IMR-90 (cell line): ENCODE data around the gene SHISAL1. TPM values are rescaled to one million over a fixed set of nuclear protein-coding genes. Genes with fewer than 3 reads are reported as not detected.

Experiments used
- ATAC-seq: fragments of 200-7000 bp; cut with Tn5 transposase; 2 replicates; pipeline ENCODE4 v1.9.1; 2020; ENCODE audit warnings: low read depth, mild to moderate bottlenecking, moderate library complexity
- BruUV-seq: library from RNA; stranded (reverse); fragments of 400-500 nt; replicated peaks from 2 replicates; lab custom pipeline; 2021; lab: Mats Ljungman, UMichigan
- CTCF ChIA-PET: fragments of 300-600 bp; formaldehyde crosslinking; extraction: SDS; loops from one replicate; lab custom pipeline; 2021; ENCODE audit warnings: antibody characterized with exemption; lab: Yijun Ruan, JAX
- POLR2A ChIA-PET: fragments of 300-600 bp; sonication (Branson Sonifier 250); formaldehyde crosslinking; loops from one replicate; lab custom pipeline; 2022; ENCODE audit warnings: antibody characterized with exemption; ENCODE audit not compliant: unreplicated experiment; lab: Charles Lee
- DNase-seq: peaks from one replicate; pipeline ENCODE4 v3.0.0; 2013
- H2AFZ ChIP-seq: replicated peaks from 2 replicates; pipeline ENCODE3; 2013; ENCODE audit warnings: low read length, mild to moderate bottlenecking; ENCODE audit not compliant: poor library complexity
- H2AK5ac ChIP-seq: 2 replicates; pipeline ENCODE4 v1.6.1; 2013; ENCODE audit warnings: low read depth, low read length, inconsistent platforms
- H2AK9ac ChIP-seq: replicated peaks from 2 replicates; pipeline ENCODE3; 2013; ENCODE audit warnings: mild to moderate bottlenecking, low read depth, low read length, moderate library complexity; ENCODE audit not compliant: poor library complexity
- H2BK120ac ChIP-seq: 2 replicates; pipeline ENCODE4 v1.6.1; 2013; ENCODE audit warnings: low read depth, low read length, inconsistent platforms
- H2BK15ac ChIP-seq: 3 replicates; pipeline ENCODE4 v1.6.1; 2013; ENCODE audit warnings: low read depth, low read length, inconsistent platforms
- H2BK20ac ChIP-seq: 2 replicates; pipeline ENCODE4 v1.6.1; 2013; ENCODE audit warnings: low read depth, mild to moderate bottlenecking, inconsistent platforms, low read length, moderate library complexity
- H2BK5ac ChIP-seq: 2 replicates; pipeline ENCODE4 v1.6.1; 2013; ENCODE audit warnings: mild to moderate bottlenecking, low read depth, low read length, inconsistent platforms; ENCODE audit not compliant: poor library complexity, severe bottlenecking
- H3K14ac ChIP-seq: replicated peaks from 2 replicates; pipeline ENCODE4 v1.6.1; 2013; ENCODE audit warnings: low read depth, low read length, inconsistent platforms
- H3K18ac ChIP-seq: 2 replicates; pipeline ENCODE4 v1.6.1; 2013; ENCODE audit warnings: low read depth, low read length, control low read depth
- H3K23ac ChIP-seq: 2 replicates; pipeline ENCODE4 v1.6.1; 2013; ENCODE audit warnings: low read depth, low read length, inconsistent platforms
- H3K27ac ChIP-seq: 2 replicates; pipeline ENCODE4 v1.5.1; 2013; ENCODE audit warnings: mild to moderate bottlenecking, control low read depth, low read length; ENCODE audit not compliant: insufficient read depth
- H3K27me3 ChIP-seq: 2 replicates; pipeline ENCODE4 v1.6.1; 2013; ENCODE audit warnings: low read length; ENCODE audit not compliant: control insufficient read depth, insufficient read depth
- H3K36me3 ChIP-seq: 2 replicates; pipeline ENCODE4 v1.6.1; 2013; ENCODE audit warnings: low read length, mixed read lengths; ENCODE audit not compliant: control insufficient read depth, insufficient read depth
- H3K4ac ChIP-seq: 2 replicates; pipeline ENCODE4 v1.6.1; 2013; ENCODE audit warnings: low read depth, low read length, inconsistent platforms
- H3K4me1 ChIP-seq: 2 replicates; pipeline ENCODE4 v1.6.1; 2013; ENCODE audit warnings: low read length, mixed read lengths; ENCODE audit not compliant: control insufficient read depth, insufficient read depth
- H3K4me2 ChIP-seq: 2 replicates; pipeline ENCODE4 v1.6.1; 2013; ENCODE audit warnings: low read depth, mild to moderate bottlenecking, control low read depth, low read length, moderate library complexity
- H3K4me3 ChIP-seq: 2 replicates; pipeline ENCODE4 v1.5.1; 2013; ENCODE audit warnings: low read depth, mild to moderate bottlenecking, control low read depth, low read length, moderate library complexity; ENCODE audit not compliant: insufficient read depth
- H3K56ac ChIP-seq: 2 replicates; pipeline ENCODE4 v1.6.1; 2013; ENCODE audit warnings: low read length, inconsistent platforms; ENCODE audit not compliant: insufficient read depth; ENCODE audit errors: extremely low read depth
- H3K79me1 ChIP-seq, 2 experiments: 2 replicates each; pipeline ENCODE4 v1.6.1; 2013; ENCODE audit warnings: low read length in 2 of 2, inconsistent platforms in 1 of 2, low read depth in 1 of 2
- H3K9ac ChIP-seq: 2 replicates; pipeline ENCODE4 v1.6.1; 2013; ENCODE audit warnings: low read depth, low read length, control low read depth
- H3K9me1 ChIP-seq: 2 replicates; pipeline ENCODE4 v1.6.1; 2013; ENCODE audit warnings: low read length, inconsistent platforms; ENCODE audit not compliant: insufficient read depth
- H3K9me3 ChIP-seq: 2 replicates; pipeline ENCODE4 v1.6.1; 2013; ENCODE audit warnings: low read length; ENCODE audit not compliant: control insufficient read depth, insufficient read depth
- H4K20me1 ChIP-seq: 2 replicates; pipeline ENCODE4 v1.6.1; 2013; ENCODE audit warnings: low read length, inconsistent platforms; ENCODE audit not compliant: insufficient read depth
- H4K5ac ChIP-seq: 2 replicates; pipeline ENCODE4 v1.6.1; 2013; ENCODE audit warnings: mild to moderate bottlenecking, low read depth, low read length, control low read depth
- H4K8ac ChIP-seq, 2 experiments: 2 replicates each; pipeline ENCODE4 v1.6.1; 2013; ENCODE audit warnings: low read depth in 2 of 2, low read length in 2 of 2, control low read depth in 1 of 2, inconsistent platforms in 1 of 2
- H4K91ac ChIP-seq: 2 replicates; pipeline ENCODE4 v1.6.1; 2013; ENCODE audit warnings: low read depth, low read length, inconsistent platforms; ENCODE audit not compliant: insufficient read depth
- BHLHE40 ChIP-seq: fragments of 150-350 bp; IDR thresholded peaks from 2 replicates; pipeline ENCODE4 v1.6.1; 2016; ENCODE audit warnings: mild to moderate bottlenecking, low read depth, low read length
- CEBPB ChIP-seq: IDR thresholded peaks from 2 replicates; pipeline ENCODE4 v1.6.1; 2012; ENCODE audit warnings: low read depth, low read length, improper control_type of control experiment
- CHD1 ChIP-seq: IDR thresholded peaks from 2 replicates; pipeline ENCODE4 v1.6.1; 2012; ENCODE audit warnings: low read depth, low read length, improper control_type of control experiment
- CTCF ChIP-seq: conservative IDR thresholded peaks from 2 replicates; pipeline ENCODE4 v1.5.1; 2012; ENCODE audit warnings: mild to moderate bottlenecking, low read depth, low read length, improper control_type of control experiment
- ELK1 ChIP-seq: fragments of 150-350 bp; IDR thresholded peaks from 2 replicates; pipeline ENCODE4 v1.6.1; 2016; ENCODE audit warnings: low read depth, mild to moderate bottlenecking, low read length, moderate library complexity, borderline replicate concordance
- FOS ChIP-seq: fragments of 150-350 bp; IDR thresholded peaks from 2 replicates; pipeline ENCODE4 v1.6.1; 2016; ENCODE audit warnings: low read depth, low read length
- MAFK ChIP-seq: IDR thresholded peaks from 2 replicates; pipeline ENCODE4 v1.6.1; 2012; ENCODE audit warnings: low read depth, low read length, improper control_type of control experiment
- MAZ ChIP-seq: IDR thresholded peaks from 2 replicates; pipeline ENCODE4 v1.6.1; 2012; ENCODE audit warnings: low read depth, mild to moderate bottlenecking, low read length, improper control_type of control experiment, moderate library complexity, borderline replicate concordance
- MXI1 ChIP-seq: IDR thresholded peaks from 2 replicates; pipeline ENCODE4 v1.6.1; 2012; ENCODE audit warnings: low read depth, mild to moderate bottlenecking, low read length, moderate library complexity, borderline replicate concordance
- NFE2L2 ChIP-seq: fragments of 150-350 bp; IDR thresholded peaks from 2 replicates; pipeline ENCODE4 v1.6.1; 2016; ENCODE audit warnings: low read depth, mild to moderate bottlenecking, low read length
- POLR2A ChIP-seq: IDR thresholded peaks from 2 replicates; pipeline ENCODE4 v1.6.1; 2012; ENCODE audit warnings: mild to moderate bottlenecking, low read depth, low read length
- RAD21 ChIP-seq: IDR thresholded peaks from 2 replicates; pipeline ENCODE4 v1.6.1; 2012; ENCODE audit warnings: low read length, improper control_type of control experiment
- RCOR1 ChIP-seq: IDR thresholded peaks from 2 replicates; pipeline ENCODE4 v1.6.1; 2012; ENCODE audit warnings: mild to moderate bottlenecking, low read length, improper control_type of control experiment; ENCODE audit not compliant: insufficient replicate concordance
- RFX5 ChIP-seq: IDR thresholded peaks from 2 replicates; pipeline ENCODE4 v1.8.0; 2012; ENCODE audit warnings: low read depth, mild to moderate bottlenecking, low read length, moderate library complexity
- SMC3 ChIP-seq: fragments of 150-350 bp; IDR thresholded peaks from 2 replicates; pipeline ENCODE4 v1.6.1; 2016; ENCODE audit warnings: low read depth, mild to moderate bottlenecking, antibody characterized with exemption, low read length, moderate library complexity
- USF2 ChIP-seq: fragments of 150-350 bp; IDR thresholded peaks from 2 replicates; pipeline ENCODE4 v1.6.1; 2017; ENCODE audit warnings: mild to moderate bottlenecking, antibody characterized with exemption, low read length, low read depth
- WGBS, 2 experiments: methylation state at CpG; one replicate each; pipeline versions ENCODE4 v1.1.5 to v1.1.7; 2013; ENCODE audit warnings: missing lambda C conversion rate in 2 of 2; ENCODE audit not compliant: insufficient read length in 1 of 2; ENCODE audit errors: extremely low coverage in 2 of 2; 5-methylcytosine and 5-hydroxymethylcytosine counted together
- dilution Hi-C: fragments of 300-500 bp; cut with HindIII; formaldehyde crosslinking; loops from one replicate; pipeline ENCODE4 v1.14.3; 2018; ENCODE audit warnings: low sequenced_read_pairs; ENCODE audit not compliant: unreplicated experiment
- in situ Hi-C: fragments of 300-500 bp; cut with MboI; formaldehyde crosslinking; loops from 3 replicates; pipeline ENCODE4 v1.14.3; 2019; ENCODE audit warnings: low sequenced_read_pairs, inconsistent platforms, mixed read lengths
- intact Hi-C: fragments of 100-400 bp; cut with micrococcal nuclease; formaldehyde crosslinking; loops from 2 replicates; pipeline ENCODE4 v1.10.0; 2022
- polyA plus RNA-seq, 3 experiments: library from polyadenylated mRNA; depleted of rRNA; stranded (reverse); fragments of >200 nt; gene quantifications; 2 replicates each; pipeline ENCODE4 v1.2.3, GENCODE V29; 2012; ENCODE audit warnings: low replicate concordance in 1 of 3
- total RNA-seq: library from RNA; depleted of rRNA; stranded (reverse); fragments of >200 nt; gene quantifications from 2 replicates; pipeline ENCODE4 v1.2.3, GENCODE V29; 2012

SHISAL1 gene
- total and polyA plus RNA-seq, 2 of the 4 experiments (the other 2 are of a cell fraction), result 1.0 to 1.4 TPM

GRCh38 chr22:44298406-44299091 lies 14.2 kb downstream of the SHISAL1 start:
- Histone ChIP-seq H4K20me1 (no peaks in the 10 kb centered on the region), H3K23ac (no peak overlapping the region), H3K14ac (no peak overlapping the region), H4K5ac (no peak overlapping the region), H3K4me2 (no peak overlapping the region), H2BK120ac (no peak overlapping the region), H2BK5ac (no peak overlapping the region), H2AK5ac (no peak overlapping the region), H4K91ac (no peak overlapping the region), H2BK20ac (no peak overlapping the region), H3K79me1 (no peaks in the 10 kb centered on the region), H4K8ac (no peak overlapping the region), H3K9me1 (no peaks in the 10 kb centered on the region), H3K4me1 (no peaks in the 10 kb centered on the region), H3K18ac (no peak overlapping the region), H3K27me3 (peaks cover 3% of the 10 kb centered on the region; the same call in 1 of the 2 replicates), H2BK15ac (no peak overlapping the region), H3K4ac (no peak overlapping the region), H3K56ac (no peak overlapping the region), H3K9me3 (peaks cover 4% of the 10 kb centered on the region), H2AK9ac (no peak overlapping the region), H3K4me3 (no peak overlapping the region), H3K36me3 (no peaks in the 10 kb centered on the region), H2AFZ (peak overlapping the region; percentile 33), H3K9ac (no peak overlapping the region), H3K27ac (no peak overlapping the region)
- TF ChIP-seq SMC3 (no peak), NFE2L2 (no peak), MXI1 (no peak), RFX5 (no peak), MAFK (no peak), ELK1 (no peak), CHD1 (no peak), CTCF (no peak), CEBPB (no peak), RAD21 (no peak), BHLHE40 (no peak), USF2 (no peak), POLR2A (no peak), RCOR1 (no peak), MAZ (no peak), FOS (no peak)
- CTCF ChIA-PET, result no interaction called here
- 84% methylated on average over 8 of the region's 25 CpGs; no CpG with 5 or more reads in 1 of the 2 experiments for WGBS, 2 experiments
- ATAC-seq (no peak), DNase-seq (no peak)
- in situ Hi-C loops (no loop called here), intact Hi-C loops (no loop called here), dilution Hi-C loops (no loop called here)
- POLR2A ChIA-PET, result no interaction called here
- no TSS peak for BruUV-seq
